GM18508 (cell line): ENCODE results near the gene TMEM154.
"Not testable (repeated sequence)": the region's sequence is repeated elsewhere in the genome, so short reads cannot be mapped to it uniquely, and the experiment has no call there.

Experiments
- ATAC-seq: cut with Tn5 transposase; IDR thresholded peaks from one replicate; pipeline ENCODE4 v1.9.1; 2021; ENCODE audit warnings: moderate number of reproducible peaks; ENCODE audit not compliant: insufficient read depth, unreplicated experiment

The TMEM154 gene

GRCh38 chr4:152672206-152673092, 7.3 kb downstream of the TMEM154 start:
- ATAC-seq, result no peak

- no peak for ATAC-seq
These were observed 11.3 kb downstream of the TMEM154 start for GRCh38 chr4:152668338-152668964.

GRCh38 chr4:152667781-152668180, 12.0 kb downstream of the TMEM154 start:
- ATAC-seq, result no peak

GRCh38 chr4:152666946-152667345, 12.9 kb downstream of the TMEM154 start:
- ATAC-seq, result no peak

- ATAC-seq, result no peak
These were observed 14.0 kb downstream of the TMEM154 start for GRCh38 chr4:152665691-152666395.

- not testable (repeated sequence) for ATAC-seq
These were observed 15.8 kb downstream of the TMEM154 start for GRCh38 chr4:152664067-152664378.

- peak; percentile 53 for ATAC-seq
These were observed 16.4 kb downstream of the TMEM154 start for GRCh38 chr4:152663203-152664066.

GRCh38 chr4:152661649-152662048, 18.1 kb downstream of the TMEM154 start:
- ATAC-seq, result no peak

- no peak for ATAC-seq
These were observed 19.3 kb downstream of the TMEM154 start for GRCh38 chr4:152660526-152660925.

- no peak for ATAC-seq
These were observed 20.0 kb downstream of the TMEM154 start for GRCh38 chr4:152659806-152660205.

- ATAC-seq, result no peak
These were observed 22.1 kb downstream of the TMEM154 start for GRCh38 chr4:152657657-152658056.

GRCh38 chr4:152655272-152656129, 24.3 kb downstream of the TMEM154 start:
- no peak for ATAC-seq

- no peak for ATAC-seq
These were observed 27.7 kb downstream of the TMEM154 start for GRCh38 chr4:152652102-152652501.

- ATAC-seq, result no peak
These were observed 28.2 kb downstream of the TMEM154 start for GRCh38 chr4:152651473-152652060.

GRCh38 chr4:152646221-152646620, 33.6 kb downstream of the TMEM154 start:
- ATAC-seq, result no peak

- no peak for ATAC-seq
These were observed 35.7 kb downstream of the TMEM154 start for GRCh38 chr4:152644130-152644529.

- peak; percentile 87 for ATAC-seq
These were observed 36.4 kb downstream of the TMEM154 start for GRCh38 chr4:152643153-152644035.
